ENCODE data around the gene WDR74. TPM values are rescaled to one million over a fixed set of nuclear protein-coding genes. Genes with fewer than 3 reads are reported as not detected.
A peak's percentile ranks its signal among the peaks of the same experiment; 100 is the strongest.

Gene WDR74
- total and polyA plus RNA-seq, 5 donors, result 17.9 to 28.7 (median 25.2) TPM

- H3K9me3 ChIP-seq (ENCODE audit: control insufficient read depth, low read length), result no peaks in the 10 kb centered on the region
- H3K27ac ChIP-seq (ENCODE audit: low read length), result no peak overlapping the region
- DNase-seq (no peak), ATAC-seq (no peak)
- H3K4me1 ChIP-seq (ENCODE audit: control insufficient read depth, insufficient read depth, low read length), result no peaks in the 10 kb centered on the region
- intact Hi-C loops (cut with DNase I), result no loop called here
- H3K27me3 ChIP-seq (ENCODE audit: control insufficient read depth, insufficient read depth), result no peaks in the 10 kb centered on the region
- WGBS, result 84% methylated on average over 7 of the region's 7 CpGs
- no peak overlapping the region for H3K4me3 ChIP-seq (ENCODE audit: low read length)
Observed at GRCh38 chr11:62858201-62858600, 18.8 kb upstream of the WDR74 start.

- 62% methylated on average over 2 of the region's 2 CpGs for WGBS
- H3K4me1 ChIP-seq (ENCODE audit: control insufficient read depth, insufficient read depth, low read length), result no peaks in the 10 kb centered on the region
- no peak overlapping the region for H3K4me3 ChIP-seq (ENCODE audit: low read length)
- no peak for DNase-seq
- no peak overlapping the region for H3K27ac ChIP-seq (ENCODE audit: low read length)
- H3K9me3 ChIP-seq (ENCODE audit: control insufficient read depth, low read length), result no peaks in the 10 kb centered on the region
- intact Hi-C loops (cut with DNase I), result no loop called here
- no peaks in the 10 kb centered on the region for H3K27me3 ChIP-seq (ENCODE audit: control insufficient read depth, insufficient read depth)
- no peak for ATAC-seq
Observed at GRCh38 chr11:62857541-62857982, 18.2 kb upstream of the WDR74 start.

- Histone ChIP-seq H3K9me3 (ENCODE audit: control insufficient read depth, low read length) (no peaks in the 10 kb centered on the region), H3K4me3 (ENCODE audit: low read length) (peak overlapping the region; percentile 36), H3K27me3 (ENCODE audit: control insufficient read depth, insufficient read depth) (no peaks in the 10 kb centered on the region), H3K4me1 (ENCODE audit: control insufficient read depth, insufficient read depth, low read length) (no peaks in the 10 kb centered on the region), H3K27ac (ENCODE audit: low read length) (peak overlapping the region; percentile 1)
- intact Hi-C loops (cut with DNase I), result no loop called here
- WGBS, result 7% methylated on average over 20 of the region's 20 CpGs
- DNase-seq (no peak), ATAC-seq (peak in 1 of 2 donors; percentile 2)
Observed at GRCh38 chr11:62856333-62856895, 17.0 kb upstream of the WDR74 start.

GRCh38 chr11:62855571-62856332 is 16.4 kb upstream of the WDR74 start:
- intact Hi-C loops (cut with DNase I), result no loop called here
- no peaks in the 10 kb centered on the region for H3K27me3 ChIP-seq (ENCODE audit: control insufficient read depth, insufficient read depth)
- H3K27ac ChIP-seq (ENCODE audit: low read length), result peak overlapping the region; percentile 92
- ATAC-seq (peak; percentile 98), DNase-seq (peak; percentile 95 to 98 (median 98))
- no peaks in the 10 kb centered on the region for H3K4me1 ChIP-seq (ENCODE audit: control insufficient read depth, insufficient read depth, low read length)
- peak overlapping the region; percentile 91 for H3K4me3 ChIP-seq (ENCODE audit: low read length)
- H3K9me3 ChIP-seq (ENCODE audit: control insufficient read depth, low read length), result no peaks in the 10 kb centered on the region
- WGBS, result under 1% methylated on average over 54 of the region's 54 CpGs

GRCh38 chr11:62854825-62855570 is 15.6 kb upstream of the WDR74 start:
- no peaks in the 10 kb centered on the region for H3K4me1 ChIP-seq (ENCODE audit: control insufficient read depth, insufficient read depth, low read length)
- ATAC-seq, result no peak
- H3K4me3 ChIP-seq (ENCODE audit: low read length), result peak overlapping the region; percentile 91
- intact Hi-C loops (cut with DNase I), result no loop called here
- H3K27ac ChIP-seq (ENCODE audit: low read length), result peak overlapping the region; percentile 92
- WGBS, result 3% methylated on average over 15 of the region's 15 CpGs
- no peaks in the 10 kb centered on the region for H3K27me3 ChIP-seq (ENCODE audit: control insufficient read depth, insufficient read depth)
- DNase-seq, result no peak
- no peaks in the 10 kb centered on the region for H3K9me3 ChIP-seq (ENCODE audit: control insufficient read depth, low read length)

- Histone ChIP-seq H3K4me3 (ENCODE audit: low read length) (peak overlapping the region; percentile 91), H3K27ac (ENCODE audit: low read length) (no peak overlapping the region), H3K27me3 (ENCODE audit: control insufficient read depth, insufficient read depth) (no peaks in the 10 kb centered on the region), H3K4me1 (ENCODE audit: control insufficient read depth, insufficient read depth, low read length) (no peaks in the 10 kb centered on the region), H3K9me3 (ENCODE audit: control insufficient read depth, low read length) (no peaks in the 10 kb centered on the region)
- no peak for DNase-seq
- intact Hi-C loops (cut with DNase I), result no loop called here
- WGBS, result 14% methylated on average over 8 of the region's 8 CpGs
- no peak for ATAC-seq
Observed at GRCh38 chr11:62854013-62854824, 14.8 kb upstream of the WDR74 start.

- no peak overlapping the region for H3K27ac ChIP-seq (ENCODE audit: low read length)
- ATAC-seq, result no peak
- intact Hi-C loops (cut with DNase I), result no loop called here
- H3K4me3 ChIP-seq (ENCODE audit: low read length), result no peak overlapping the region
- DNase-seq, result no peak
- H3K4me1 ChIP-seq (ENCODE audit: control insufficient read depth, insufficient read depth, low read length), result no peaks in the 10 kb centered on the region
- H3K27me3 ChIP-seq (ENCODE audit: control insufficient read depth, insufficient read depth), result no peaks in the 10 kb centered on the region
- no peaks in the 10 kb centered on the region for H3K9me3 ChIP-seq (ENCODE audit: control insufficient read depth, low read length)
- 55% methylated on average over 7 of the region's 7 CpGs for WGBS
Observed at GRCh38 chr11:62853279-62853965, 14.0 kb upstream of the WDR74 start.

GRCh38 chr11:62852523-62853188 is 13.3 kb upstream of the WDR74 start:
- intact Hi-C loops (cut with DNase I), result no loop called here
- Histone ChIP-seq H3K27ac (ENCODE audit: low read length) (no peak overlapping the region), H3K9me3 (ENCODE audit: control insufficient read depth, low read length) (no peaks in the 10 kb centered on the region), H3K27me3 (ENCODE audit: control insufficient read depth, insufficient read depth) (no peaks in the 10 kb centered on the region), H3K4me1 (ENCODE audit: control insufficient read depth, insufficient read depth, low read length) (no peaks in the 10 kb centered on the region), H3K4me3 (ENCODE audit: low read length) (no peak overlapping the region)
- ATAC-seq, result no peak
- DNase-seq, result no peak

GRCh38 chr11:62851807-62852522 is 12.6 kb upstream of the WDR74 start:
- Histone ChIP-seq H3K4me1 (ENCODE audit: control insufficient read depth, insufficient read depth, low read length) (no peaks in the 10 kb centered on the region), H3K27me3 (ENCODE audit: control insufficient read depth, insufficient read depth) (no peaks in the 10 kb centered on the region), H3K27ac (ENCODE audit: low read length) (no peak overlapping the region), H3K4me3 (ENCODE audit: low read length) (no peak overlapping the region), H3K9me3 (ENCODE audit: control insufficient read depth, low read length) (no peaks in the 10 kb centered on the region)
- intact Hi-C loops (cut with DNase I), result no loop called here
- ATAC-seq, result no peak
- 59% methylated on average over 3 of the region's 3 CpGs for WGBS
- DNase-seq, result no peak

Measured in right cardiac atrium (tissue), 5 donors.